Kidney (tissue), 14 donors: ENCODE data around the gene CXXC5. TPM values are rescaled to one million over a fixed set of nuclear protein-coding genes. Genes with fewer than 3 reads are reported as not detected.

Experiments
- DNase-seq, 5 donors: peaks; one replicate each; pipeline ENCODE4 v3.0.0-alpha.2; 2013 to 2020
- FAIRE-seq: peaks from 2 replicates; lab custom pipeline; 2012; peaks lifted over from hg19 to GRCh38; lab: Jason Lieb, UNC
- H3K27ac ChIP-seq, 2 donors: one replicate each; pipeline ENCODE4 v1.7.0; 2013; ENCODE audit warnings: low read depth in 2 of 2, low read length in 2 of 2, inconsistent platforms in 1 of 2
- H3K27me3 ChIP-seq: one replicate; pipeline ENCODE4 v1.7.1; 2013; ENCODE audit warnings: low read length, inconsistent platforms; ENCODE audit not compliant: control insufficient read depth, insufficient read depth
- H3K36me3 ChIP-seq, 3 donors: one replicate each; pipeline versions ENCODE4 v1.7.0 to v1.7.1; 2013; ENCODE audit warnings: low read length in 3 of 3, control low read depth in 1 of 3, inconsistent platforms in 1 of 3; ENCODE audit not compliant: insufficient read depth in 3 of 3, control insufficient read depth in 2 of 3
- H3K4me1 ChIP-seq, 3 donors: one replicate each; pipeline versions ENCODE4 v1.7.0 to v1.7.1; 2013; ENCODE audit warnings: low read length in 3 of 3, inconsistent platforms in 1 of 3, low read depth in 1 of 3; ENCODE audit not compliant: control insufficient read depth in 2 of 3, insufficient read depth in 2 of 3
- H3K4me3 ChIP-seq, 3 donors: one replicate each; pipeline versions ENCODE4 v1.7.0 to v1.8.1; 2013; ENCODE audit warnings: low read length in 3 of 3, control low read depth in 1 of 3, inconsistent platforms in 1 of 3
- H3K9ac ChIP-seq, 3 donors: one replicate each; pipeline versions ENCODE4 v1.7.0 to v1.7.1; 2013; ENCODE audit warnings: low read length in 3 of 3, control low read depth in 1 of 3, inconsistent platforms in 1 of 3
- H3K9me3 ChIP-seq, 3 donors: one replicate each; pipeline versions ENCODE4 v1.7.0 to v1.7.1; 2013; ENCODE audit warnings: low read length in 3 of 3, control low read depth in 1 of 3, inconsistent platforms in 1 of 3; ENCODE audit not compliant: control insufficient read depth in 2 of 3, insufficient read depth in 1 of 3
- intact Hi-C: fragments of 100-400 bp; cut with DNase I; formaldehyde crosslinking; loops from one replicate; pipeline ENCODE4 v1.11.1; 2022
- polyA plus RNA-seq: library from polyadenylated mRNA; stranded (reverse); fragments of 350-450 nt; fragmentation: Illumina TruSeq; extraction: RNeasy Lipid Tissue Mini Kit (QIAGEN cat#74804); gene quantifications from one replicate; pipeline ENCODE4 v1.2.3, GENCODE V29; 2014; ENCODE audit warnings: low read depth, low replicate concordance; ENCODE audit not compliant: insufficient read depth
- total RNA-seq: library from RNA; stranded (reverse); fragmentation: NEBNext Ultra II Directional; extraction: Animal tissue kit (Norgen Biotek cat#: 25700); gene quantifications from one replicate; pipeline ENCODE4 v1.2.1, GENCODE V29; 2021
- TF ChIP-seq, protein P1 (sequence below): IDR thresholded peaks from 3 replicates; pipeline ENCODE4 v1.5.1; 2012; ENCODE audit warnings: mild to moderate bottlenecking, moderate library complexity, borderline replicate concordance; ENCODE audit not compliant: insufficient read depth; ENCODE audit errors: extremely low read depth
- donor health status: control.
- donor health status: control.
- donor health status: control.
- donor health status: control.
- donor health status: control.
- donor health status: DM: yes; HTN: yes; CAD: no.
- donor health status: Normal renal cell carcinoma (clear cell type).

CXXC5 gene
- total and polyA plus RNA-seq, 2 donors from 2014 or later, result 116 to 122 TPM

DNA sequence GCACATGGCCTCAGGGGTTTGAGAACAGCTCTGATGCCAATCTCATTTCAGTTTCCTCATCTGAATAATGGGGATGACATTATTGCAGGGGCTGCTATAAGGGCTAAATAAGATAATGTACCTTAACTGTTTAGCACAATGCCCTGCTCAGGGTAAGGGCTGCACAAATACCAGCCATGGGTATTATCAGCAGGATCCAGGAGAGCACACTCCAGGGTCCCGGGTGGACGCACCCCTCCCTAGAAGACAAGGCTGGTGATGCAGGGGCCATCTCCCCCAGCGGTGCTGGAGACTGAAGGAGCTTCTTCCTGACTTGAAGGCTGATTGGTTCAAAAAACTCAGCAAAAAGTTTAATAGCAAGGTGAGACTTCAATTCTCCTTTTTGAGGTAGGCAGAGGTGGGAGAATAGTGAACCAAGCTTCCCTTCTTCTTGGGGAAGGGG is 2.7 kb upstream of the CXXC5 start:
- Histone ChIP-seq H3K9ac (no peak overlapping the region), H3K27me3 (no peaks in the 10 kb centered on the region), H3K27ac (no peak overlapping the region), H3K9me3 (no peaks in the 10 kb centered on the region), H3K4me1 (peaks cover 6 to 49% (median 47%) of the 10 kb centered on the region in 3 donors), H3K36me3 (no peaks in the 10 kb centered on the region), H3K4me3 (no peak overlapping the region)
- intact Hi-C loops, result no loop called here
- DNase-seq, result peak in 1 of 5 donors; percentile 7
- no peak for FAIRE-seq
- TF ChIP-seq, protein P1, sequence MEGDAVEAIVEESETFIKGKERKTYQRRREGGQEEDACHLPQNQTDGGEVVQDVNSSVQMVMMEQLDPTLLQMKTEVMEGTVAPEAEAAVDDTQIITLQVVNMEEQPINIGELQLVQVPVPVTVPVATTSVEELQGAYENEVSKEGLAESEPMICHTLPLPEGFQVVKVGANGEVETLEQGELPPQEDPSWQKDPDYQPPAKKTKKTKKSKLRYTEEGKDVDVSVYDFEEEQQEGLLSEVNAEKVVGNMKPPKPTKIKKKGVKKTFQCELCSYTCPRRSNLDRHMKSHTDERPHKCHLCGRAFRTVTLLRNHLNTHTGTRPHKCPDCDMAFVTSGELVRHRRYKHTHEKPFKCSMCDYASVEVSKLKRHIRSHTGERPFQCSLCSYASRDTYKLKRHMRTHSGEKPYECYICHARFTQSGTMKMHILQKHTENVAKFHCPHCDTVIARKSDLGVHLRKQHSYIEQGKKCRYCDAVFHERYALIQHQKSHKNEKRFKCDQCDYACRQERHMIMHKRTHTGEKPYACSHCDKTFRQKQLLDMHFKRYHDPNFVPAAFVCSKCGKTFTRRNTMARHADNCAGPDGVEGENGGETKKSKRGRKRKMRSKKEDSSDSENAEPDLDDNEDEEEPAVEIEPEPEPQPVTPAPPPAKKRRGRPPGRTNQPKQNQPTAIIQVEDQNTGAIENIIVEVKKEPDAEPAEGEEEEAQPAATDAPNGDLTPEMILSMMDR, result no peak

DNA sequence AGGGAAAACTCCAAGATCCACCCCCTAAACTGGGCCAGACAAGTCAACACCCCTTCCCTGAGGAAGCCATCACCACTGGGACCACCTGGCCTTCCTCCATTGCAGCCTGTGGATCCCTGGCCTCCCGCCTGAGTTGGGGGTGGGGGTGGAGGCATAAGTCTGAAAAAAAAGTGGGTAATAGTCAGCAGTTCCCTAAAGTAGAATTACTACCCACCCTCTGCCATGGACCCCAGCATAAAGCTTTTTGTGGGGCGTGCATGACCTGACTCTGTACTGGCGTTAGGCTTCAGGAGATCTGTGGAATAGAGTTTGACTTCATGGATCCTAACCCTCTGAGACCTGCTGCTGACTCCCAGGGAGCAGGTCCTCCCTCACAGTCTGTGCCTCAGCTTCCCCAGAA is 2.0 kb upstream of the CXXC5 start:
- H3K9ac ChIP-seq, result no peak overlapping the region
- intact Hi-C loops, result no loop called here
- H3K4me1 ChIP-seq, result peaks cover 6 to 48% (median 46%) of the 10 kb centered on the region in 3 donors
- H3K36me3 ChIP-seq, result no peaks in the 10 kb centered on the region
- no peaks in the 10 kb centered on the region for H3K9me3 ChIP-seq
- no peak overlapping the region for H3K27ac ChIP-seq
- no peak for FAIRE-seq
- TF ChIP-seq, protein P1, result no peak
- H3K4me3 ChIP-seq, result no peak overlapping the region
- peak in 2 of 5 donors; percentile 26 to 43 for DNase-seq
- no peaks in the 10 kb centered on the region for H3K27me3 ChIP-seq

DNA sequence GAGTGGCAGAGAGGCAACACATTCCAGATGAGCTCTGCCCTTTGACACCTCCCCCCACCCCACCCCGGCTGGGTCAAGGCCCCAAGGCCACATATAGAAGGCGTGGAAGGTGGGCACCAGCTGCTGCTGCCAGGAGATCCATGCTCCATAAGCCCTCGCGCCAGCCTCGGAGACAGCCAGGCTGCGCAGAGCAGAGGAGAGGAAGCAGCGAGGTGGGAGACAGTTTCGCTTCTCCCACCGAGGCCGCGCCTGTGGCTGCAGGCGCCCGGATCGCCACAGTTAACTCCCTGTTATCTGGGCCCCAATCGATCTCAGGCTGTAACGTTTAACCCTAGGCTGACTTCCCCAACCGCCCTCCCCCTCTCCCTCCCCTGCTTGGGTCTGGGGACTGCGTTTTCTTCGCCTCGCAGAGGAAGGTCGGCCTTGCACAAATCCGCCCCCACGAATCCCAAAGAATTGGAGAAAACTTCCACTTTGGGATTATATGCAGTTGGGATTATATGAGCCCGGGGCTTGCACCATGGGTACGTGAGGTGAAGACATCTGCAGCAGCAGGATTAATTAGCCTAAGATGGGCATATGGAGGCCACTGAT is 1.1 kb upstream of the CXXC5 start:
- peak overlapping the region; percentile 21 to 82 (median 41) for H3K4me3 ChIP-seq
- H3K9ac ChIP-seq, result peak overlapping the region in 1 of 3 donors; percentile 44
- FAIRE-seq (no peak), DNase-seq (peak in 3 of 5 donors; percentile 29 to 78 (median 73))
- peak overlapping the region; percentile 54 to 90 for H3K27ac ChIP-seq
- intact Hi-C loops, result no loop called here
- TF ChIP-seq, protein P1, result no peak
- H3K4me1 ChIP-seq, result peaks cover 11 to 46% (median 45%) of the 10 kb centered on the region in 3 donors
- no peaks in the 10 kb centered on the region for H3K27me3 ChIP-seq
- H3K9me3 ChIP-seq, result no peaks in the 10 kb centered on the region
- no peaks in the 10 kb centered on the region for H3K36me3 ChIP-seq
